GM21737 (cell line): ENCODE results near the gene INCA1.
A peak's percentile ranks its signal among the peaks of the same experiment; 100 is the strongest.

Experiments used
- ATAC-seq: cut with Tn5 transposase; IDR thresholded peaks from one replicate; pipeline ENCODE4 v1.9.1; 2021; ENCODE audit warnings: mild to moderate bottlenecking, moderate library complexity; ENCODE audit not compliant: unreplicated experiment

Gene INCA1

DNA sequence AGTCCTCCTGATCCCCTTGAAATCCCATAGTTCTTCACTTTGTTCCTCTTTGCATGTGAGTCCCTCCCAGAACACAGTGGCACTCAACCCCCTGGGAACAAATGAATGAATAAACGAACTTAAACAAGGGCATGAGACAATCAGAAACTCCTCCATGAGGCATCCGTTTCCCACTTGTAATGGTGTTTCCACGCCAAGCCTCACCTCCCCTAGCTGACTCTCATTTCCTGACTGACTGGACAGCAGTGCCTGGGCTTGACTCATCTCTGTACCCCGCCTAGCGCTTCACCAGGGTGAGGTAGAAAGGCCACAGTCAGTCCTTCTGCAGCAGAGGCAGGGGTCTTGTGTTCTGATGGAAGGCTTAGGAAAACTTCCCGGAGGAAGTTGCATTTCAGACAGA is 14.6 kb upstream of the INCA1 start:
- no peak for ATAC-seq

DNA sequence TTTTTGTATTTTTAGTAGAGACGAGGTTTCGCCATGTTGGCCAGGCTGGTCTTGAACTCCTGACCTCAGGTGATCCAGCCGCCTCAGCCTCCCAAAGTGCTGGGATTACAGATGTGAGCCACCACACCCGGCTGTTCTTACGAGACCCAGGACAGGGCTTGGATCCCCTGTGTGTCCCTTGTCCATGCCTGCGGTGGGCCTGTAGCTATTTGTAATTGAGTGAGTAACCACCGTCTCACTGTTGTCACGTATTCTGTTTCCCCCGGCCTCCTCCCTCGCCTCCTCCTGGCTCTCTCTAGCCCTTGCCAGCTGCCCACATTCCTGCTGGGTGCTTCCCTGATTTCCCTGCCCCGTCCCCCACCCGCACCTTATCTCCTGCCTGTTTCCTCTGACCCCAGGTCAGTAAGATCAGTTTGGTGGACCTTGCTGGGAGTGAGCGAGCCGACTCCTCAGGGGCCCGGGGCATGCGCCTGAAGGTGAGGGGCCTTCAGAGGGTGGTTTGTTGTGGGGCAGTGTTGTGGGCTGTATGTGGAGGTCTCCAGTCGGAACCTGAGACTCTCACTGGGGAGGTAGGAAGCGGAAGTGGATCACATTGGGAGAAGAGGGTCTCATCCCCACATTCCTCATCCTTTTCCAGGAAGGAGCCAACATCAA is 6.0 kb upstream of the INCA1 start:
- ATAC-seq, result no peak

DNA sequence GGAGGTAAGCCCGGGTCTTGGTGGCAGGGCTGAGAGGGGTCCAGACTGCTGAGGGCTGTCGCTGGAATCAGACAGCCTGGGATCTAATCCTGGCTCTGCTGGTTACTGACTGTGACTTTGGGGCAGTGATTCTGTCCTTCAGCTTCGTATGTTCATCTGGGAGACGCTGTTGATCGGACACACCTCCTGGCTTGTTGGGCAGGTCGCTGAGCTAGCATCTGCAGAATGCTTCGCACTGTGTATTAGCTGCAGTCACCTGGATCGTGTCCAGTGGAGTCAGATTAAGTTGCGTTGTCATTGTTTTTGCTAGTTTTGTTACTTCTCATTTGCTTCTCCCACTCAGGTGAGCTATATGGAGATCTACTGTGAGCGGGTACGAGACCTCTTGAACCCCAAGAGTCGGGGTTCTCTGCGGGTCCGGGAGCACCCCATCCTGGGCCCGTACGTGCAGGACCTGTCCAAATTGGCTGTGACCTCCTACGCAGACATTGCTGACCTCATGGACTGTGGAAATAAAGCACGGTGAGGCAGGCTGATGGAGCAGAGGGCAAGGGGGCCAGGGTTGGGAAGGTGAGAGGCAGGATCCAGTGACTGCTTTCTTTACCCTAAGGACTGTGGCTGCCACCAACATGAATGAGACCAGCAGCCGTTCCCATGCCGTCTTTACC is 4.9 kb upstream of the INCA1 start:
- ATAC-seq, result no peak

GRCh38 chr17:5000237-5000639 is 2.9 kb upstream of the INCA1 start:
- no peak for ATAC-seq

GRCh38 chr17:4999430-5000093 is 2.2 kb upstream of the INCA1 start:
- ATAC-seq, result no peak

DNA sequence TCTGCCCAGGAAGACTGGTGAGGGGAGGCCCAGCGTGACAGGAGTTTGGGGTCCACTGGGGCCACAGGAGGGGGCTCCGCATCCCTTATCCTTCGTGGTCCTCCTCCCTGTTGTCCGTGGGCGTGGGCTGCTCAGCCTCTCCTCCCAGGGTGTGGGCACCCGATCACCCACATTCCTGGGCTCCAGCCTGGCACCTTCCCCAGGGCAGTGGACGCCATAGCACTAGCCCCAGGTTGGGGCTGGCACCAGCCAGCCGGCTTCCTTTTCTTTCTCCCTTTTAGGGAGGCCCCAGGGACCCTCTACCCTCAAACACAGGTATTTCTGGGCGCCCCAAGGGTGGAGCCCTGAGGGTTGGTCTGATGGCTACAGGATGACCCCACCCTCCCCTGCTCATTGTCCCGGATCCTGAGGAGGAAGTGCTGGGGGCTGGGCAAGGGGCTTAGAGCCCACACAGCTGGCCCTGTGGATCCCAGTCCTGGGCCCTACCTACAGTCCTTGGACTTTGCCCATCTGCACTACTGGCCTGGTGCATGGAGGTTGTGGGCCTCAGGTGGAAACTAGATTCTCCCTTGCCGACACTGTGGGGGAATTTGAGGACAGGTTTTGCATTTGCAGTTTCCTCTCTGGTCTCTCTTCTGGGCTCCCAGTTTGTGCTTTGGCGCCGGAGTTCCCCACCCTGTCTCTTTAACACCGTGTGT is 1.6 kb upstream of the INCA1 start:
- ATAC-seq, result no peak

DNA sequence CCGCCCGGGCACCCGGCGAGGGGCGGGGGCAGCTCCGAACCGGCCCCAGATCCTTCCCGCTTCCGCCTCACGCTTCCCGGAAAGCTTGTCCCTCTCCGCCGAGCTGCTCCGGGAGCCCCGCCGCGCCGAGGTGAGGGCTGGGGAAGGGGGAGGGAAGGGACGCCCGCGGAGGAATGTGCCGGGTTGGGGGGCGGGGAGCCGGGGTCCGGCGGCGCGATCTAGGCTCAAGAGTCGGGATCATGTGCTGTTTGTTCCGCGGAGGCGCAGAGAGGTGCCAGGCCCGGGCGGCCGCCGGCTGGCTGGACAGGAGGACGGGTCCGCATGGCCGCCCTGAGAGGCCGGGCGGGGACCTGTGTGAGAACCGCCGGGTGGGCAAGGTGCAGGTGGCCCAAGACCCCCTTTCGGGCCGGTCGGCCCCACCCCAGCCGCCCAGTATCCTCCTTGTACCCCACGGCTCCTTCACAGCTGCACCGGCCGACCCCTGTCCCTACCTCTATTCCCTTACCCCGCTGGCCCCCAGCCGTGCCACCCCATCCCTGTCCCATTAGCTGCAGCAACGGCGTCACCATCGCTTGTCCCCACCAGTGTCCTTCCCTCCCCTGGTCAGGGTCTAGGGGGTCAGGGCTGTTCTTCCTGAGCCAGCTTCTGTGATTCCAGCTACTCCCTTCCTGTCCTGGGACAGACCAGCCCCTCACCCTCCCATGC is 857 bp upstream of the INCA1 start:
- no peak for ATAC-seq

DNA sequence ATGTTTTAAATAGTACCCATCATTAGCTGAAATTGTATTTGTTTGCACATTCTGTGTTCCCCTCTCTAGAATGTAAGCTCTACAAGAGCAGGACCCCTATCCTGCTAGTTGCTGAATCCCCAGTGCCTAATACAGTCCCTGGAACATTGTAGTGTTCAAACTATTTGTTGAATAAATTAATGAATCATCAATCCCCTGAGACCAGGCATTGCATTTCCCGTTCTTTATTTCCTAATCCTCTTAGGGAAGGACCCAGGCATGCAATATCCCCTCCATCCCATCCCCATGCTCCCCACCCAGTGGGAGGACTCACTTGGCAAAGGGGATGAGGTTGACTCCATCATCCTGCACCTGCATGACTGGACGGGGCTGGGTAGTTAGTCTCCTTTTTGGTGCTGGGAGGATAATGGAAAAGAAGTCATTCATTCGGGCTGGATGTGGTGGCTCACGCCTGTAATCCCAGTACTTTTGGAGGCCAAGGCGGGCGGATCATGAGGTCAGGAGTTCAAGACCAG is 3.2 kb downstream of the INCA1 start:
- no peak for ATAC-seq

GRCh38 chr17:4987767-4988567 is 9.4 kb downstream of the INCA1 start:
- peak; percentile 9 for ATAC-seq

- ATAC-seq, result peak; percentile 54
Measured at GRCh38 chr17:4986951-4987766, 10.2 kb downstream of the INCA1 start, which contains the start of gene CAMTA2. Gene CAMTA2, minus strand, starts transcription at chr17:4987675. Its CDS starts 1,453 bp downstream, at chr17:4986222.

DNA sequence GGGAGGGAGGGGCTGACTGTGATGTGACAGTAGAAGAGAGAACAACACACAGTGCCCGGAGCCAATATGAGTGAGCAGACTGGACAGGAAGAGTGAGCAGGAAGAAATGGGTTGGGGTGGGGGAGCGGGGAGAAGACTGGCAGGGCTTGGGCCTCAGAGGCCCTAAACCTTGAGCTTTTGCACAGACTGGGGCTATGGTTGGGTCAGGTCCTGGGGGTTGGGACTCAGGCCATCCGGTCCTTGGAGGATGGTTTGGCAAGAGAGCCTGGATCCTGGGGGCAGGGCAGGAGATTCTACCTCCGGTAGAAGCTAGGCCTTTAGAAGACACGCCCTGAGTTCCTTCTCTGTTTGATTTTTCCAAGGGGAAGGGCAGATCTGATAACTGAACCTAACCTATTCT is 10.9 kb downstream of the INCA1 start:
- no peak for ATAC-seq

GRCh38 chr17:4982305-4982704 is 15.0 kb downstream of the INCA1 start:
- no peak for ATAC-seq

- no peak for ATAC-seq
Measured at GRCh38 chr17:4980644-4981216, 16.6 kb downstream of the INCA1 start.

GRCh38 chr17:4978726-4979125 is 18.6 kb downstream of the INCA1 start:
- ATAC-seq, result no peak

- no peak for ATAC-seq
Measured at GRCh38 chr17:4974115-4974670, 23.1 kb downstream of the INCA1 start.

GRCh38 chr17:4973256-4974114 is 23.8 kb downstream of the INCA1 start:
- ATAC-seq, result no peak

DNA sequence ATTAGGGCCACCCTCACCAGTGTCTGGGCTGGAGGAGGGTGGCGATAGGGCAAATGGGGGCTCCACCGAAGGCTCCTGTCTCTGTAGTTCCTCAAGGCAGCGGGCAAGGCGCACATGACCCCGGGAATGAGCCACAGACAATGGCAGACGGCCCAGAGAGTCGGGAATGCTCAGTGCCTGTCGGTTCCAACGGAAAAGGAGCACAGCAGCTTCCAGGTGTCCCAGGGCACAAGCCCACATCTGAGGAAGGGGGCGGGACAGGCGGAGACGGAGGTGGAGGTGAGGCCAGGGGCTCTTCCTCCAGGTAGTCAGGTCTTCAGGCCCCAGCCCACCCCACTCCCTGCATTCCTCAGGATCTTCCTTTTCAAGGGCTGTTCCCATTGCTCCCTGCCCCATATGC is 24.6 kb downstream of the INCA1 start:
- no peak for ATAC-seq
